GM18868 (cell line): ENCODE results near the gene GSE1.

Experiments
- ATAC-seq: cut with Tn5 transposase; IDR thresholded peaks from one replicate; pipeline ENCODE4 v1.9.1; 2021; ENCODE audit warnings: mild to moderate bottlenecking, moderate library complexity; ENCODE audit not compliant: unreplicated experiment

GSE1 gene

DNA sequence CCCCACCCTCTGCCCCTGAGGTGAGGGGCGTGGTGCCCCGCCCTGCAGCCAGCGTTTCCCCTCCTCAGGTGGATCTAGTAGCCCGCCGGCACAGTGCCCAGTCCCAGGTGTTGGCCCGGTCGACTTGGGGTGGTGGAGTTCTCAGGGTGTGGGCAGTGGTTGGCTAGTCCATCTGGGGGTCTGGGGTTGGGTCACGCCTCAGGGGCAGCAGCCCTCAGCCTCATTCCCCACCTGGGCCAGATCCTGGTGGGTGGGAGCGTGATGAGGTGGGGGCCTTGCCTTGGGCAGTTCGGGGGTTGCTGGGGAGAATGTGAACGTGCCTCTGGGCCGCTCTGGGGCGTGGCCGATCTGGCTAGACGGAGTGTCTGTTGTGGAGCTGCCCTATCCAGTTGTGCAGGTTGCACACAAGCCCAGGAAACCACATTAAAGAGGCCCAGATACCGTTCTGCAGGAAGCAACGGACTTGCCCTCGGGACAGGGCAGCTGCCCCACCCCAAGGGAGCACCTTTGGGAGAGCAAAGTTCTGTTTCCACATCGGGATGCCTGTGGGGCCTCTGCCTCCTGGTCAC lies 32.0 kb downstream of the GSE1 start:
- no peak for ATAC-seq

DNA sequence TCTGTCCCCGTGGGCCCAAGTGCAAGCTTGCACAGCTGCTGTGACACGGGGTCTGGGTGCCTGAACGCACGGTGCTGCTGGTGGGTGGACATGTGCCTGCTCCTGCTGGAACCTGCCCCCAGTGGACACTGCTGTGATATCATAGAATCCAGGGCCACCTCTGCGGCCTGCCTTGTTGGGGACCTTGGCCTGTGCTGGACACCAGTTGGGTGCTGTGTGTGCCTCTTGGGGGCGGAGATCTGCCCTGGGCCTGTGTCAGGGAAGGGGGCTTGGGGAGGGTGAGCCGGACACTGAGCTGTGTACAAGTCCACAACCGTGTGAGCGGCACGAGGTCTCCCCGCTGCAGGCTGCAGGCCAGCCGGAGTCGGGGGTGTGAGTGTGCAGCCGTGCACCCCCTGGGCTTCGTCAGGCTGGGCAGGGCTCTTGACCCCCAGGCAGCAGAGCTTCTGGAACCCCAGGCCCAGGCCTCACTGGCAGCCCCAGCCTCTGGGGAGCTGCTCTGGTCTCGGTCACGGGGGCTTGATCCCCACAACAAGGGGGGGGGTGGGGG lies 33.3 kb downstream of the GSE1 start:
- no peak for ATAC-seq

DNA sequence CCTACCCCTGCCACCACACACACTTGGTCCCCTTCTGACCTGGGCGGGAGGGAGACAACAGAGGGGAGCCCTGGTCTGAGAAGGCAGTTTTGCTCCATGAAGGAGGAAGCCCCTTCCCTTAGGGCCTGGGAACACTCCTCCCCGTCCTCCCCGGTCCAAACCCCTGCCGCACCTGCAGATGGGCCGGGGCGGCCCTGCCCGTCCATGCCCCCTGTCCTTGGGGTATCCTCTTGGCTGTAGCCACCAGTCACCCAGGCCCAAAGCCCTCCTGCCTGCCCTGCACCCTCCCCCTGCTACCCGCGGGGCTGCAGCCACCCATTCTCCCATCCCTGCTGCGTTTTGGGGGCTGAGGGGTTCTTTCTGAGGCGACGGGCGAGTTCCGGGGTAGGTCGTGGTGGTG lies 33.9 kb downstream of the GSE1 start:
- ATAC-seq, result no peak

DNA sequence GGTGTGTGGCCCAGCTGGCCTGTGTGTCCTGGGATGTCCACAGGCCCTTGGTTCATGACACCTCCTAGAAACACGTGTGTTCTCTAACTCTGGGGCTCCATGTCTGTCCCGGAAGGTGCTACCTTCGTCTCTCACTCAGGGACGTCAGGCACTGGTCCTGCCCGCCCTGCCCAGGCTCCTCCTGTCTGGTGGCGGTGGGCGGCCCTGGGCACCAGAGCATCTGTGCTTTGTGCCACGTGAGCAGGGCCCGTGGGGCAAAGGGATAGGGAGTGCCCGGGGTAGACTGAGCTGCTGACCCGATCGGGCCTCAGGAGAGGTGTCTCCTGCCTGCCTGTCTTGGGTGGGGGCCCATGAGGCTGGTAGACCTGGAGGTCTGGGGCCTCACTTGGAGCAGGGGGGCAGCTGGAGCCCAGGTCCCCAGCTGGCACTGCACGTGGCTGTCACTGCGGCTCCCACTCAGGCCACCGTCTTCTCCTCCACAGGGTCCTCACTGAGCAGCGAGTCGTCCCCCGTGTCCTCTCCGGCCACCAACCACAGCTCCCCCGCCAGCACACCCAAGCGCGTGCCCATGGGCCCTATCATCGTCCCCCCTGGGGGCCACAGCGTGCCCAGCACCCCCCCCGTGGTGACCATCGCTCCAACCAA lies 35.1 kb downstream of the GSE1 start:
- ATAC-seq, result no peak

DNA sequence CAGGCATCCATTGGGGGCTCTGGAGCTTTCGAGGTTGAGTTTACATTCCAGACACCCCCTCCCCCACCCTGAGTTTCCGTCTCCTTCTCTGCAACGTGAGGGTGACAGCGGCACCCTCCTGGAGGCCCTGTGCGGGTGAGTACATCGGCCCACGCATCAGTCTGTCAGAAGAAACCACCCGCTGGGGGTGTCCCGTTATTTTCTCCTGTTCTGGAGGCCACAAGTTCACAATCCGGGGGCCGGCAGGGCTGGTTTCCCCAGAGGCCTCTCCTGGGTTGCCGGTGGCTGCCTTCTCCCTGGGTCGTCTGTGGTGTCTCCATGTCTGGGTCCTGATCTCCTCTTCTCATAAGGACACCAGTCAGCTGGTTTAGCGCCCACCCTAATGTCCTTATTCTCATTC lies 35.7 kb downstream of the GSE1 start:
- ATAC-seq, result no peak

DNA sequence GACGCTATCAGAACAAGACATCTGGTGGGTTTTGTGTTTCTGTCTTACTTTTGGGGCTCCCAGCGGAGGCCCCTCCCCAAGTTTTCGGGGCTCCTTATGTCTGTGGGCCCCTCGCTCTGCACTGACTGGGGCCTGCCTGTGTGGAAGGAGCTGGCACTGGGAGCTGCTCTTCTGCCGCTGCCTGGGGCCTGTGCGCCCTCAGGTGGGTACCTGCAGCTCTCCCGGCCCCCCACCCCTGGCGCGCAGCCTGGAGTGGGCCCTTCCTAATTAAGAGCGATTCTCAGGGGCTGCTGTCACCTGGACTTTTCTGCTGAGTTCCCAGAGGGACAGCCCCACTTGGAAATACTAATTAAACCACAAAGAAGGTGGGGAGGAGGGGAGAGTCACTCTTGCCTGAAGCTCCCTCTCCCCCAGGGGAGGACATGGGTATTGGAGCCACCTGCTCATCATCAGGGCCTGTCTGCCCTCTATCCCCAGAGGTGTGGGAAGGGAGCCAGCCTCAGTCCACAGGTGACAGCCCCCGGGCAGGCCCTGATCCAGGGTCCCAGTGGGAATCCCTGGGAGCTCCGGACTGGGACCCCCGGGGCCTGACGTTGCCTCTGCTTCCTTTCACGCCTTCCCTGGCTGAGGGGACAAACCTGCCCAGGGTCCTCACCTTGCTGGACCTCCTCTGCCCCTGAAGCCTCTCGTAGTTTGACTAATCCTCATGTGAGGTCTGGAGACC lies 36.5 kb downstream of the GSE1 start:
- ATAC-seq, result no peak

DNA sequence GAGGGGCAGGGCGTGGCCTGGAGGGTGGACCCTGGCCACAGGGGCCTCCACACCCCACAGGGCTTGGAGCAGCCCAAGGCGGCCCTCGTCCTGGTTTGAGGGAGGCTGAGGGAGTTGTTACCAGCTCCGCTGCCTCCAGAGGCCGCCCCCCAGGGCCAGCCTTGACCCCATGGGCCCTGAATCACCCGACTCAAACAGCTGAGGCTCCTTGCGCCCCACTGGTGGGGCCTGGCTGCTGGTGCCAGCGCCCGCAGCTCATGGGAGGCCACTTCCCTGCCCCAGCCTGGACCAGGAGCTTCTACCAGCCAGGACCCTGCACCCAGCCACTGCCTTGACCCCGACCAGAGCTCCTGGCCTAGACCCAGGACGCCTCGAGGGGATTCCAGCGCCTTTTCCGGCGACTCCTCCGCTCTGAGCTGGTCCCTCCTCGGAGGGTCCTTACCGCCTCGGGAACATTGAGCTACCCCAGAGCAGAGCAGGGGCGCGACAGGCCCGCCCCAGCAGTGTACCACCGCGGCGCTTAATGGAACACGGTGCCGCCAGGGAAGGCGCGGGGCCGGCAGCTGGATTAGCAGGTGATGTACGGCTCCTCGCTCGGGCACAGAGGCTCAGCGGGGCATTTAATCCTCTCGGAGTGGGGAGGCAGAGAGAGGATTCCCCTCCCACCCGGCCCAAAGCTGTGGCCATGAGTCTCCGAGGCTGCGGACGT lies 37.2 kb downstream of the GSE1 start:
- ATAC-seq, result no peak

DNA sequence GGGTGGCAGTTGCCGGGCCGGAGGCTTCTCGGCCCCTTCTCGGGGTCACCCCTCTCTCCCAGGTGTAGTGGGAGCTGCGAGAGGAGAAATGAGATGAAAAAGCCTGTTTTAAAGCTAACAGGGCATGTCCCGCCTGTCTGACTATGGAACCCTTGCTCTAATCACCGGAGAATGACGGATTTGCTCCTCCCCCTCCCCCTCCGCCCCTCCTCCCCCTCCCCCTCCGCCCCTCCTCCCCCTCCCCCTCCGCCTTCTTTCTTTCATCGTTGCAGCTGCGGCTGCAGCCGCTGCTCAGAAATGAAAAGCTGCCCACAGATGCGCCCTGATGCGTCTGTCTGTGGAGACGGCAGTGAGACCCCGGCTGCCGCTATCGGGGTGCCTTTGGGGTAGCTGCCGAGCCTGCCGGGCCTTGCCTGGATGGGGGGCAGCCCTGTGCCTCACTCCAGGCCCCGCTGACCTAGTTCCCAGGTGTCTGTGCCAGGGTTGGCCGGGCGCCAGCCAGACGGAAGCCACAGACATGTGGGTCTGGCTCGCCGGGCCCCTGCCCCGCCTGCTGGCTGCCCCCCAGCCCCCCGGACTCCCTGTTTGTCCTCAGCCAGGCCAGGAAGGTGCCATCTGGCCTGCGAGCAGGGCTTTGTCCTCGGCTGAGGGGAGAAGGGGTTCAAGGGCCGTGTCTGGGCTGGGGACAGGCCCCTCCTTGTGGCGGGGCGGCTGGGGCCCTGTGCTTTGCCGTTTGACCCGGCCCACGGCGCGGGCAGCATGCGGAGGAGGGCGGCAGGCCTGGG lies 37.9 kb downstream of the GSE1 start:
- ATAC-seq, result no peak

DNA sequence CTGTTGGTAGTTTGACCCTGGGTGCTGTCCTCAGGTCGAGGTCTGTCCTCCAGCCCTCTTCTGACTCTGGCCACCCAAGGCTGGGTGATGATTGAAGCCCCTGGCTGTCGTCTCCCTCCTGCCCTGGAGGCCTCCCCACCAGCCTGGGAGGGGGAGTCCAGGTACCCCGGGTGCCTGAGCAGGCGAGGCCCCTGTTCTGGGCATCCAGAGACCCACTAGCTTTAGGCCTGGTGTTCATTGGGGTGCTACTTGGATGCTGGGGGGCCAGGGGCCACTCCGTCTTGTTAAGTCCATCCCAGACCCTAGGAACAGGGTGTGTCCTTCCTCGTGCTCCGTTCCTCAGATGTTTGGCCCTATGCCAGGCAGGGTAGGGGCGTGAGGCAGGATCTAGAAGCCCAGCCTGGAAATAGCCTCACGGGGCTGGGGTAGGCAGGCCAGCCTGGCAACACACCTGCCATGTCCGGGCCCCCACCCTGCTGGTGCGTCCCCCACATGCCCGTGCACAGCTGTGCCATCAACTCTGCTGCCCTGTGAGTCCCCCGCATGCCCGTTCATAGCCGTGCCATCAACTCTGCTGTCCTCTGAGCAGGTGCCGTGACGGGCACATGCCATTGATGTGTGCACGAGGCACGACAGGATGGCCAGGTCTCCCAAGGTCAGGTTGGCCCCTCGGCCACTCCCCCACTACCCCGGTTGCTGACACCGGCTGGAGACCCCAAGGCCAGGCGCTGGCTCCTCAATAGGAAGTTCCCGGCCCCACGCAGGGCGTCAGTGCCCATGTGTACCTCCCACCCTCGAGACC lies 38.7 kb downstream of the GSE1 start:
- ATAC-seq, result no peak

DNA sequence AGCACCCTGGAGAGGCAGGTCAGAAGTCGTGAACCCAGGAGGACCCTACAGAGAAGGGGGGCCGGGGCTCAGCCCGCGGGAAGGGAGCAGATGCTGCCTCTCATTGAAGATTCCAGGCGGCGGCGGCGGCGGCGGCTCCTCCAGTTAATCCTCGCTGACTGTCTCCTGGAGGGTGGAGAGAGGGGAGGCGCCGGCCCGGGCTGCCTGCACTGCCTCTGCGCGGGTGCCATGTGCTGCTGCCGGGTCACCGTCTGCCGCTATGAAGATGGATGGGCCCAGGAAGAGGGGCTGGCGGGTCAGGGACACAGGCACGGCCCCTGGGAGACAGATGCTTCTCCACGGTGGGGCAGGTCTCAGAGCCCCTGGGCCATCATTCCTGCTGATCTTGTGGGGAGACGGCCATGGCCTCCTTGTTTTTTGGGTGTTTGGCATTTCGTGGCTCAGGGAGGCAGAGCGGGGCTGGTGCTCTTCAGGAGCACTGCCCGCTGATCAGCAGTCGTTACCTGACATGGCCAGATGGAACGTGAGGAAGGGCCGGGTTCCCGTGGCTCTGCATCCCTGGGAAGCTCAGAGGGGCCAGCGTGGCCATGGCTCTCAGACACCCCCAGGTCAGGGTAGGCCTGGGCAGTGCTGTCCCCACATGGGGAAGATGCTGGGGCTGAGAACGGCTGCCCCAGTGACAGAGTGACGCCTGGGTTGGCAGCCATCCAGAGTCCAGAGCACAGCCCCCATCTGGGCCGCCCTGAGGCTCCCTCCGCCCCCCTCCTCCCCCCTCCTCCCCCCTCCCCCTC lies 39.5 kb downstream of the GSE1 start:
- ATAC-seq, result no peak

DNA sequence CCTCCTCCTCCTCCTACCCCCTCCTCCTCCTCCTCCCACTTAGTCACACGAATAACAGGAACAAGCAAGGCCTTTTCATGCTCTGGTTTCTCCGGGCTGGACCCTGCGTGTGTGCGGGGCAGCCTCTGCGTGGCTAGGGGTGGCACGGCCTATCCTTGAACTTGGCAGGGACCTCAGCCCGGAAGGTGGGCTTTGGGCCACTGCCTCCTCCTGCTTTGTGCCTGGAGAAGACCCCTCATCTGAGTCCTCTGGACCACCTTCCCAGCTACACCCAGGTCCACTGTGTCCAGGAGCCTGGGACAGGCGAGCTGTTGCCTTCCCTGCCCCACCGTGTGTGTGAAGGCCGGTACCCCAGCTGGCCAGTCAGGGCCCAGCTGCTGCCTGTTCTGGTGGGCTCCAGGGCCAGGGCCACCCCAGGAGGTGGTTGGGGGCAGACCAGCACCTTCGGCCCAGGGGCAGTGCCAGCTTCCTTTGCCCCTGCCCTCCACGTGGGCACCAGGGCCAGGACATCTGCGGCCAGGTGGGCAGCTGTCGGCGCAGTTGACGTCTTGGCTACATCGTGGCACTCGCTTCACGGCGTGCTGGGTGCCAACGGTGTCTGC lies 40.3 kb downstream of the GSE1 start:
- ATAC-seq, result no peak

DNA sequence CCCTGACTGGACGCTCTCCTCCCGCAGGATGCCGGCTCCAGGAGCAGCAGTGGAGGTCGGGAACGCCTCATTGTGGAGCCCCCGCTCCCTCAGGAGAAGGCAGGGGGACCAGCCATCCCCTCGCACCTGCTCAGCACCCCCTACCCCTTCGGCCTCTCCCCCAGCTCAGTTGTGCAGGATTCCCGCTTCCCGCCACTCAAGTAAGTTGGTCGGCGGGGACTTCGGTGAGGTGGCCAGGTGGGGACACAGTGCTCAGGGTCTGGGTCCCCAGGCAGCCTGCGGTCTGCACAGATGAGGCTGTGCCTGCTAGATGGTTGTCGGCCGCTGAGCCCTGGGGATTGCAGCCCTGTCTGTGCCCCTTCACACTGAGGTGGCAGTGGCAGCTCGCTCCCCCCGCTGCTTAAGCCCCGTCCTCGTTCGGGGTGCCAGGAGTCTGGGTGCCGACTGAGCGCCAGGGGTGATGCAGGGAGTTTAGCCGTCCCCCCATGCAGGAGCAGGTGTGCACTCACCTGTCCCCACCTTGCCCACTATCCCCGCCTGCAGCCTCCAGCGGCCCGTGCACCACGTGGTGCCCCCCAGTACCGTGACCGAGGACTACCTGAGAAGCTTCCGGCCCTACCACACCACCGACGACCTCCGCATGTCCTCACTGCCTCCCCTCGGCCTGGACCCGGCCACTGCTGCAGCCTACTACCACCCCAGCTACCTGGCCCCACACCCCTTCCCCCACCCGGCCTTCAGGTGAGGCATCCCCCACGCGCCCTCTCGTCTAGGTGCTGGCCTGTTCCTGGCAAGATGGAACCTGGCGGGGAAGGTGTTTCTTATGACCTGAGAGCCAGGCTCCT lies 41.4 kb downstream of the GSE1 start:
- ATAC-seq, result no peak

DNA sequence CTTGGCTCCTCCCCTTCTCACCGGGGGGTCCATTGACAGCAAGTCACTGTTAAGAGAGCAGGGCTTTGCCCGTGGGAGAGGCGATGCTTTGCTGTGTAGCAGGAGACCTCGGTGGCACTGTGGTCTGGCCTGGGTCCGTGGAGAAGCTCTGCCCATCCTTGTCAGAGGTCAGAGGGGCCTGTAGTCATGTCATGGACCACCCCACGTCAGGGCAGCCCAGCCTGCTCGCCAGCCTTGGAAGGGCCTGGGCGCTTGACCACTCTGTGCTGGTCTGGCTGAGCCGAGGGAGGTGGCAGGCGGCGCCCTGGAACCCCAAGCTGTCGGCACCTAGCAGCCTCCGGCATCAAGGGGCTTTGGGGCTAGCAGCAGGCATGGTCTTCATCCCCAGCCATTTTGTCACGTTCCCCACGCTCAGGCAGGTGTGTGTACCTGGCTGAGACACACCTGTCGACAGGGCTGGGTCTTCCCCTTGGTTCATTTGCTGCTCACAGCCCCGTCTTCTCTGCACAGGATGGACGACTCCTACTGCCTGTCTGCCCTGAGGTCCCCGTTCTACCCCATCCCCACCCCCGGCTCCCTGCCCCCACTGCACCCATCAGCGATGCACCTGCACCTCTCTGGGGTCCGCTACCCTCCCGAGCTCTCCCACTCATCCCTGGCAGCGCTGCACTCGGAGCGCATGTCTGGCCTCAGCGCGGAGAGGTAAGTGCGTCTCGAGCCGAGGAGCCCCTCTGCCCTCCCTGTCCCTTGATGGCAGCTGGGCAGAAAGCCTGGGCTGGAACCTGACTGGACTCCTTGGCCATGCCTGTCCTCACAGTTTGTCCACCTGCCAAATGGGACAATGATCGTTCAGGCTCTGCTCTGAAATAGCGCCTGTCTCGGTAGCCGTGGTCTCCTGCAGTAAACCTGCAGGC lies 42.4 kb downstream of the GSE1 start:
- no peak for ATAC-seq

DNA sequence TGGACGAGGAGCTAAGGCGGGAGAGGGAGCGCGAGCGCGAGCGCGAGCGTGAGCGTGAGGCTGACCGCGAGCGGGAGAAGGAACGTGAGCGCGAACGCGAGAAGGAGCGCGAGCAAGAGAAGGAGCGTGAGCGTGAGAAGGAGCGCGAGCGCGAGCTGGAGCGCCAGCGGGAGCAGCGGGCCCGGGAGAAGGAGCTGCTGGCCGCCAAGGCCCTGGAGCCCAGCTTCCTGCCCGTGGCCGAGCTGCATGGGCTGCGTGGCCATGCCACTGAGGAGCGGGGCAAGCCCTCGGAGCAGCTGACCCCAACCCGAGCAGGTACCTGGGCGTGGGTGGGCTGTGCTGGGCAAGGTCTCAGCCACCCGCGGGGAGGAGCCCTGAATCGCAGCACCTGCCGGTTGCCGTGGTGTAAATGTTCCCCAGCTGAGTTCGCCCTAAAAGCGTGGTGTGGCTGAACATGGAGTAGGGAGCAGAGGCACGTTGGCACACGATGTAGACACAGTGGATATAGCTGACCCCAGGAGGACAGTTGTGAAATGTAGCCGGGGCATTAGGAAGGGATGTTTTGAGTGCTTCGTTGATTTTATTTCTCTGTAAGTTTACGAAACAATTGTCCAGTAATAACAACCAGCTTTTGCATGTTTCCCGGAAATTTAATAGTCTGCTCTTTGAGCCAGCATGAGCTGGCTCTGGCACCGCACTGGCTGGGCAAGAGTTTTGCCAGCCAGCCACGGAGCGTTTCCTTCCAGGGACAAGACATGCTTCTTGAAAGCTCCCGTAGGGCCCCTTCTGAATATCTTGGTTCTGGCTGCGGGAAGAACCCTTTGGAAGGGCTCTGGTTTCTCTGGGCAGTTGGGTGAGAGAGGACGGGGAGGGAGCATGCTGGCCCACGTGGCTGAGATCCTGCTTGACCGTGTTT lies 43.5 kb downstream of the GSE1 start:
- ATAC-seq, result no peak

DNA sequence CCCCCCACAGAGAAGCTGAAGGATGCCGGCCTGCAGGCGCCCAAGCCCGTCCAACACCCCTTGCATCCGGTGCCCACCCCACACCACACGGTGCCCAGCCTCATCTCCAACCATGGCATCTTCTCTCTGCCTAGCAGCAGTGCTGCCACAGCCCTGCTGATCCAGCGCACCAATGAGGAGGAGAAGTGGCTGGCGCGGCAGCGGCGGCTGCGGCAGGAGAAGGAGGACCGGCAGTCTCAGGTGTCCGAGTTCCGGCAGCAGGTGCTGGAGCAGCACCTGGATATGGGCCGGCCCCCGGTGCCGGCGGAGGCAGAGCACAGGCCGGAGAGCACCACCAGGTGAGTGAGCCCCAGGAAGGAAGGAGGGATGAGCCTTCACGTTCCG lies 44.1 kb downstream of the GSE1 start:
- ATAC-seq, result no peak

DNA sequence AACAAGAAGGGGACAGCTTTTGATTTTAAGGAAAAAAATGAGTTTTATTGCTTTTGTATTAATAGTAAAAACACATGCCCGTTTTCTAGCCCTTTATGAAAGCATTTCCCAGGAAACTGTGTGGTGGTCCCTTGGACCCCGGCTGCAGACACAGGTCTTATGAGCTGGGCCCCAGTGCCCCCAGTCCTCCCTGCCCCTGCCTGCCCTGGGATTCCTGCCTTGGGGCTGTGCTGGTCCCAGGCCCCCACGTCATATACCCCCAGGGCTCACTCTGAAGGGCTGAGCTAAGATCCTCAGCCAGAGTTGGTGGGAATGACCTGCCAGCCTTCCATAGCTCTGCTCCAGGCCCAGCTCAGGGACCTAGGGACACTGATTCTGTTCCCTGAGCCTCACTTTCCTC lies 44.9 kb downstream of the GSE1 start:
- ATAC-seq, result no peak
